ENCODE data around the gene UBE2Q2.

UBE2Q2 gene

DNA sequence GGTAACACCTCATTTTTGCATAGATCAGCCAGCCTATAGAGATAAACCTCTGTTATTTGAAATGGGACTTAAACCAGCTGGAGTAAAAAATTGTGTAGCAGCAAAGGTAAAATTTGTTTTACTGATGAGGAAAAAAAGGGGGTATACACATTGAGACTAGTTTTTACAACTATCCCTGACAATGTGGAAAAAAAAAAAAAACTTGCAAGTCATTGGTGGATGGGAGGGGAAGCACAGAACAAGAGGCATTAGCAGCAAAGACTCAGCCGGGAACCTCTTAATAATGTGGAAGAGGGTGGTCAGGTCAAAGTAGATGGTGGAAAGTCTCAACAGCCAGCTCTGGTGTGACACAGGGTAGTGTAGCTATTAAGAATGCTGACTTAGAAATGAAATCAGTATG lies 74.9 kb downstream of the UBE2Q2 start:
- H3K27me3 ChIP-seq (ENCODE audit: insufficient read depth, low read length), result no peaks in the 10 kb centered on the region
- H3K4me1 ChIP-seq (ENCODE audit: insufficient read depth, low read length), result no peaks in the 10 kb centered on the region
- H3K27ac ChIP-seq (ENCODE audit: low read length), result no peak overlapping the region
- peaks cover 79% of the 10 kb centered on the region for H3K36me3 ChIP-seq (ENCODE audit: insufficient read depth, low read depth, low read length)
- no peak overlapping the region for H3K4me3 ChIP-seq (ENCODE audit: low read length)
- no peak overlapping the region for H3K9ac ChIP-seq (ENCODE audit: low read depth, low read length)
- no peaks in the 10 kb centered on the region for H3K9me3 ChIP-seq (ENCODE audit: insufficient read depth, low read depth, low read length)

DNA sequence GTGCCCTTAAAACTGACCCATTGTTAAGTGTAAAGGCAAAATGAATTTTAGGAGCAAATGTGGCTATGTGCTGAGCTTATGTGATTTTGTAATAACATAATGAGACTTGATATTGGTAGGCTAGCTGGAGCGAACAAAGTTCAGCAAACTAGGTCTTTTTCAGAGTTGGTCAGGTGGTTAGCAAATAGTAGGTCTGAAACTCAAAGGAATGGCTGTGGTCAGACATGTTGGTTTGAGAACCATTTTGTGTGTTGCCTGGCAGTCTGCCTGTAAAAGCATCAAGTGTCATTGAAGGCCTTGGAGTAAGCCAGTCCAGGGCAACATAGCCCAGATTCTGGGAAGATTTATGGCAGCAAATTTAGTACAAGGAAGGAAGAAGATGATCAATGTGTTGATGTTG lies 76.8 kb downstream of the UBE2Q2 start:
- Histone ChIP-seq H3K36me3 (ENCODE audit: insufficient read depth, low read depth, low read length) (peaks cover 69% of the 10 kb centered on the region), H3K27me3 (ENCODE audit: insufficient read depth, low read length) (no peaks in the 10 kb centered on the region), H3K9ac (ENCODE audit: low read depth, low read length) (no peak overlapping the region), H3K4me1 (ENCODE audit: insufficient read depth, low read length) (no peaks in the 10 kb centered on the region; the same call in 1 of the 2 replicates), H3K9me3 (ENCODE audit: insufficient read depth, low read depth, low read length) (no peaks in the 10 kb centered on the region), H3K27ac (ENCODE audit: low read length) (no peak overlapping the region), H3K4me3 (ENCODE audit: low read length) (no peak overlapping the region)

DNA sequence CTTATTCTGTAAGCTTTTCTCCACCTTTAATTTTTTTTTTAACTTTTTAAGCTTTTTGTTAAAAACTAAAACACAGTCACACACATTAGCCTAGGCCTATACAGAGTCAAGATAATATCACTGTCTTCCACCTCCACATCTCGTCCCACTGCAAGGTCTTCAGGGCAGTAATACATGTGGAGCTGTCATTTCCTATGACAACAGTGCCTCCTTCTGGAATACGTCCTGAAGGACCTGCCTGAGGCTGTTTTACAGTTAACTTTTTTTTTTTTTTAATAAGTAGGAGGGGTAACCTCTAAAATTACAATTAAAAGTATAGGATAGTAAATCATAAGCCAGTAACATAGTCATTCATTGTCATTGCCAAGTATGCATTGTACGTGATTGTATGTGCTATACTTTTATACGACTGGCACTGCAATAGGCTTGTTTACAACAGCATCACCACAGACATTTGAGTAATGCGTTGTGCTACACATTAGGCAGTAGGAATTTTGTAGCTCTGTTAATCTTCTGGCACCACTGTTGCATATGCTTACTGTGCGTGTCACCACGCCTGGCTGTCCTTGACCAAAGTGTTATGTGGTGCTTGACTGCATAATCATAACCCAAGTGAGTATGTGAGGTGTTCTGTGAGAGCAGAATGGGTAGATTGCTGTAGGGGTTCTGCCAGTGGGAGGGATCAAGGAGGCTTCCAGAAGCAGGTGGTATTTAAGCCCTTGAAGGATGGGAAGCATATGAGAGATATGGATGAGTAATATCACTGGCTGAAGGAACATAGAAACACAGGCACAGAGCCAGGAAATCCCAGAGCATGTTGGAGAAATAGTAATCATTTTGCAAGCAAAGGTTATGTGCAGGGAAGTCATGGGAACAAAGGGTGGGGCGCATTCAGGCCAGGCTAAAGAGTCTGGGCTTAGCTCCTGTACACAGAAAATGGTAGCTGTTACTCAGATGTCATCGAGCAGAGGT lies 78.8 kb downstream of the UBE2Q2 start:
- Histone ChIP-seq H3K4me3 (ENCODE audit: low read length) (no peak overlapping the region), H3K36me3 (ENCODE audit: insufficient read depth, low read depth, low read length) (peaks cover 79% of the 10 kb centered on the region), H3K27me3 (ENCODE audit: insufficient read depth, low read length) (no peaks in the 10 kb centered on the region), H3K4me1 (ENCODE audit: insufficient read depth, low read length) (peaks cover 7% of the 10 kb centered on the region), H3K9me3 (ENCODE audit: insufficient read depth, low read depth, low read length) (no peaks in the 10 kb centered on the region), H3K27ac (ENCODE audit: low read length) (no peak overlapping the region), H3K9ac (ENCODE audit: low read depth, low read length) (no peak overlapping the region)

- peaks cover 7% of the 10 kb centered on the region for H3K4me1 ChIP-seq (ENCODE audit: insufficient read depth, low read length)
These were observed 80.5 kb downstream of the UBE2Q2 start for GRCh38 chr15:75923756-75924155.

GRCh38 chr15:75924576-75924975 lies 81.3 kb downstream of the UBE2Q2 start:
- H3K36me3 ChIP-seq (ENCODE audit: insufficient read depth, low read depth, low read length), result peaks cover 55% of the 10 kb centered on the region
- peaks cover 7% of the 10 kb centered on the region for H3K4me1 ChIP-seq (ENCODE audit: insufficient read depth, low read length)
- no peak overlapping the region for H3K27ac ChIP-seq (ENCODE audit: low read length)
- H3K9me3 ChIP-seq (ENCODE audit: insufficient read depth, low read depth, low read length), result no peaks in the 10 kb centered on the region
- no peaks in the 10 kb centered on the region for H3K27me3 ChIP-seq (ENCODE audit: insufficient read depth, low read length)
- H3K9ac ChIP-seq (ENCODE audit: low read depth, low read length), result no peak overlapping the region
- no peak overlapping the region for H3K4me3 ChIP-seq (ENCODE audit: low read length)

More at GRCh38 chr15:75923756-75924155, 80.5 kb downstream of the UBE2Q2 start:
- no peak overlapping the region for H3K4me3 ChIP-seq (ENCODE audit: low read length)
- no peak overlapping the region for H3K27ac ChIP-seq (ENCODE audit: low read length)
- H3K27me3 ChIP-seq (ENCODE audit: insufficient read depth, low read length), result no peaks in the 10 kb centered on the region
- no peak overlapping the region for H3K9ac ChIP-seq (ENCODE audit: low read depth, low read length)
- H3K9me3 ChIP-seq (ENCODE audit: insufficient read depth, low read depth, low read length), result no peaks in the 10 kb centered on the region
- H3K36me3 ChIP-seq (ENCODE audit: insufficient read depth, low read depth, low read length), result peaks cover 62% of the 10 kb centered on the region

DNA sequence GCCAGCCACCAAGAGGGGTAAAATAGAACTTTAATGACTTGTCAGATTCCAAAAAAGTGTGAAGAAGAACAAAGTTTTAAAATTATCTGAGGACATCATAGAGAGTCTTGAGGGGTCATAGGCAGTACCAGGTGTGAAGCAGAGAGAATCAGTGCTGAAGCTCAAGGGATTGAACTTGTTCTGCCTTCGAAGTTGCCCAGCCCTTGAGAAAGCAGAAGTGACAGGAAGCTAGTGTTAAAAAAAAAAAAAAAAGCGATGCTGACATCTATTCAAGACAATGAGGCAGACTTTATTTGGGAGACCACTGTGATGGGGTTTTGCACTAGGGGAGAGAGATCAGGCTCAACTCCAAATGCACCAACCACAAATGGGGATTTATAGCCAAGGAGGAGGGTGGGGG lies 82.2 kb downstream of the UBE2Q2 start:
- Histone ChIP-seq H3K27ac (ENCODE audit: low read length) (no peak overlapping the region), H3K36me3 (ENCODE audit: insufficient read depth, low read depth, low read length) (peaks cover 55% of the 10 kb centered on the region), H3K4me1 (ENCODE audit: insufficient read depth, low read length) (peaks cover 7% of the 10 kb centered on the region), H3K9me3 (ENCODE audit: insufficient read depth, low read depth, low read length) (no peaks in the 10 kb centered on the region), H3K4me3 (ENCODE audit: low read length) (no peak overlapping the region), H3K9ac (ENCODE audit: low read depth, low read length) (no peak overlapping the region), H3K27me3 (ENCODE audit: insufficient read depth, low read length) (no peaks in the 10 kb centered on the region)

GRCh38 chr15:75926931-75927330 lies 83.7 kb downstream of the UBE2Q2 start:
- no peaks in the 10 kb centered on the region for H3K9me3 ChIP-seq (ENCODE audit: insufficient read depth, low read depth, low read length)
- H3K27me3 ChIP-seq (ENCODE audit: insufficient read depth, low read length), result no peaks in the 10 kb centered on the region
- no peak overlapping the region for H3K27ac ChIP-seq (ENCODE audit: low read length)
- no peak overlapping the region for H3K4me3 ChIP-seq (ENCODE audit: low read length)
- peaks cover 7% of the 10 kb centered on the region for H3K4me1 ChIP-seq (ENCODE audit: insufficient read depth, low read length)
- no peak overlapping the region for H3K9ac ChIP-seq (ENCODE audit: low read depth, low read length)
- H3K36me3 ChIP-seq (ENCODE audit: insufficient read depth, low read depth, low read length), result peaks cover 63% of the 10 kb centered on the region

DNA sequence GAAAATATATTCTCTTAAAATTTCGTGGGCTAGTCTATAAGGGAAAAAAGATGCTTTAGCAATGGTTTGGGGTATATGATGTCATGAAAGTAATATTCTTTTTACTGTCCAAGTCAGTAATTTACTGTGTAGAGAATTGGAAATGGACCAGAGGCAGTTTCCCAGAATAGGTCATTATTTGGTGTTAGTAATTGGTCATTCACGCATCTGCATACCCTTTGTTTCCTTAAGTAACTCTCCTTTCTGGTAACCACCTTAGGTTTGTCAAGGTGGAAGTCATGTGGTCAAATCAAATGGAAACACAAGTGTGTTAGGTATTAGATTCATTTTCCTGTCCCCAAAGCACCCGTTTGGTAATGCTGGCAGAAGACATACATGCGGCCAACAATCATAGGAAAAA lies 84.4 kb downstream of the UBE2Q2 start:
- H3K9me3 ChIP-seq (ENCODE audit: insufficient read depth, low read depth, low read length), result no peaks in the 10 kb centered on the region
- H3K4me3 ChIP-seq (ENCODE audit: low read length), result no peak overlapping the region
- peaks cover 7% of the 10 kb centered on the region for H3K4me1 ChIP-seq (ENCODE audit: insufficient read depth, low read length)
- peaks cover 63% of the 10 kb centered on the region for H3K36me3 ChIP-seq (ENCODE audit: insufficient read depth, low read depth, low read length)
- H3K9ac ChIP-seq (ENCODE audit: low read depth, low read length), result no peak overlapping the region
- H3K27me3 ChIP-seq (ENCODE audit: insufficient read depth, low read length), result no peaks in the 10 kb centered on the region
- no peak overlapping the region for H3K27ac ChIP-seq (ENCODE audit: low read length)

GRCh38 chr15:75928680-75929608 lies 85.7 kb downstream of the UBE2Q2 start:
- Histone ChIP-seq H3K4me3 (ENCODE audit: low read length) (no peak overlapping the region), H3K9me3 (ENCODE audit: insufficient read depth, low read depth, low read length) (no peaks in the 10 kb centered on the region), H3K27me3 (ENCODE audit: insufficient read depth, low read length) (no peaks in the 10 kb centered on the region), H3K9ac (ENCODE audit: low read depth, low read length) (no peak overlapping the region), H3K27ac (ENCODE audit: low read length) (no peak overlapping the region), H3K4me1 (ENCODE audit: insufficient read depth, low read length) (peaks cover 7% of the 10 kb centered on the region), H3K36me3 (ENCODE audit: insufficient read depth, low read depth, low read length) (peaks cover 67% of the 10 kb centered on the region)

GRCh38 chr15:75929799-75930565 lies 86.7 kb downstream of the UBE2Q2 start:
- Histone ChIP-seq H3K4me3 (ENCODE audit: low read length) (no peak overlapping the region), H3K9me3 (ENCODE audit: insufficient read depth, low read depth, low read length) (no peaks in the 10 kb centered on the region), H3K9ac (ENCODE audit: low read depth, low read length) (no peak overlapping the region), H3K27ac (ENCODE audit: low read length) (no peak overlapping the region), H3K36me3 (ENCODE audit: insufficient read depth, low read depth, low read length) (peaks cover 73% of the 10 kb centered on the region), H3K27me3 (ENCODE audit: insufficient read depth, low read length) (no peaks in the 10 kb centered on the region), H3K4me1 (ENCODE audit: insufficient read depth, low read length) (peaks cover 7% of the 10 kb centered on the region)

DNA sequence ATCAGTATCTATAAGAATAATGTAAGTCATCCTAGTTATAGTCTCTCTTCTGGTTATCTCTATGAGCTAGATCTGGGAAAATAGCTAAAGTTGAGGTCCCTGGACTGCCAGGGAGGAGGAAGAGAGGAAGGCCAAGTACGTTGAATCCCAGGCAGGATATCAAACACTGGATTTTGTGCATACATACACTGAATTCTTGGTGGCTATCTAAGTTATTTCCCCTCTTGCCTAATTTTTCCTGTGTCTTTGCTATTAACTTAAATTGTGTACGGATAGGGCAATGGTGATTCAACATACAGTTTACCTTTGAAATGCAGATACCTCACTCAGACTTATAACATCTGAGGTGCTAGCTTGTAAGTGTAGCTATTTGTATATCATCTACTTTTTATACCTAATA lies 87.6 kb downstream of the UBE2Q2 start:
- Histone ChIP-seq H3K9ac (ENCODE audit: low read depth, low read length) (no peak overlapping the region), H3K4me3 (ENCODE audit: low read length) (no peak overlapping the region), H3K36me3 (ENCODE audit: insufficient read depth, low read depth, low read length) (peaks cover 71% of the 10 kb centered on the region), H3K27ac (ENCODE audit: low read length) (no peak overlapping the region), H3K4me1 (ENCODE audit: insufficient read depth, low read length) (peaks cover 7% of the 10 kb centered on the region), H3K9me3 (ENCODE audit: insufficient read depth, low read depth, low read length) (no peaks in the 10 kb centered on the region), H3K27me3 (ENCODE audit: insufficient read depth, low read length) (no peaks in the 10 kb centered on the region)
